GM23248 (cell line): Measurements from ENCODE around the gene NUP160.

Experiments used
- EZH2 ChIP-seq: fragments of 200-600 bp; sonication (generic); IDR thresholded peaks from 2 replicates; pipeline ENCODE4 v1.6.1; 2018; ENCODE audit warnings: antibody characterized with exemption, mild to moderate bottlenecking; ENCODE audit not compliant: insufficient read depth, poor library complexity, severe bottlenecking
- EZH2phosphoT487 ChIP-seq: fragments of 200-600 bp; sonication (generic); IDR thresholded peaks from 2 replicates; pipeline ENCODE4 v1.6.1; 2018; ENCODE audit warnings: antibody characterized with exemption, moderate library complexity, mild to moderate bottlenecking, low read depth; ENCODE audit not compliant: insufficient read depth

GRCh38 chr11:47860536-47860935 is 12.4 kb upstream of the NUP160 start:
- TF ChIP-seq EZH2 (no peak), EZH2phosphoT487 (no peak)
